Upper lobe of right lung (tissue), 1 donor: ENCODE results near the gene AOAH. TPM values are rescaled to one million over a fixed set of nuclear protein-coding genes. Genes with fewer than 3 reads are reported as not detected.
A peak's percentile ranks its signal among the peaks of the same experiment; 100 is the strongest.

Source experiments
- ATAC-seq: fragments of 200-7000 bp; cut with Tn5 transposase; one replicate; pipeline ENCODE4 v1.9.1; 2020; ENCODE audit warnings: mild to moderate bottlenecking, moderate library complexity
- DNase-seq: peaks from one replicate; pipeline ENCODE4 v3.0.0-alpha.2; 2020
- H3K27ac ChIP-seq: fragments of 200-600 bp; one replicate; pipeline ENCODE4 v1.8.0; 2022
- H3K27me3 ChIP-seq: fragments of 200-600 bp; one replicate; pipeline ENCODE4 v1.8.0; 2022; ENCODE audit warnings: mild to moderate bottlenecking
- H3K36me3 ChIP-seq: fragments of 200-600 bp; one replicate; pipeline ENCODE4 v1.8.0; 2022
- H3K4me1 ChIP-seq: fragments of 200-600 bp; one replicate; pipeline ENCODE4 v1.8.0; 2022
- H3K4me3 ChIP-seq: fragments of 200-600 bp; one replicate; pipeline ENCODE4 v1.8.0; 2022; ENCODE audit warnings: mild to moderate bottlenecking
- H3K9me3 ChIP-seq: fragments of 200-600 bp; one replicate; pipeline ENCODE4 v1.8.0; 2022
- intact Hi-C: fragments of 100-400 bp; cut with DNase I; formaldehyde crosslinking; loops from one replicate; pipeline ENCODE4 v1.11.0; 2022
- total RNA-seq: library from RNA; stranded (reverse); fragmentation: NEBNext Ultra II Directional; extraction: Animal tissue kit (Norgen Biotek cat#: 25700); gene quantifications from one replicate; pipeline ENCODE4 v1.2.1, GENCODE V29; 2021
- TF ChIP-seq, protein P1 (sequence below): fragments of 200-600 bp; IDR thresholded peaks from one replicate; pipeline ENCODE4 v1.8.0; 2022; ENCODE audit warnings: antibody characterized with exemption
- donor health status: DM: no; HTN: yes; CAD: no; lungs with severe emphysema.

Gene AOAH
- total RNA-seq, 1 donor from 2014 or later: 20.8 TPM

DNA sequence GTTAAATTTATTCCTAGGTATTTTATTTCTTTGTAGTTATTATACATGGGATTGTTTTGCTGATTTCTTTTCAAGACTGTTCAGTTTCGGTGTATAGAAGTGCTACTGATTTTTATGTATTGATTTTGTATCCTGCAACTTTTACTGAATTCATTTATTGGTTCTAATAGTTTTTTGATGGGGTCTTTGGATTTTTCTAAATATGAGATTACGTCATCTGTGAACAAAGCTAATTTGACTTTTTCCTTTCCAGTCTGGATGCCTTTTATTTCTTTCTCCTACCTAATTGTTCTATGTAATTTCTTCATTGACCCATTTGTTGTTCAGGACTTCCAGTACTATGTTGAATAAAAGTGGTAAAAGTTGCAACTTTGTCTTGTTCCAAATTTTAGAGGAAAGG, 5.8 kb upstream of the AOAH start:
- Histone ChIP-seq H3K9me3 (no peaks in the 10 kb centered on the region), H3K27me3 (no peaks in the 10 kb centered on the region), H3K4me3 (no peak overlapping the region), H3K36me3 (no peaks in the 10 kb centered on the region), H3K4me1 (no peaks in the 10 kb centered on the region), H3K27ac (no peak overlapping the region)
- TF ChIP-seq, protein P1, sequence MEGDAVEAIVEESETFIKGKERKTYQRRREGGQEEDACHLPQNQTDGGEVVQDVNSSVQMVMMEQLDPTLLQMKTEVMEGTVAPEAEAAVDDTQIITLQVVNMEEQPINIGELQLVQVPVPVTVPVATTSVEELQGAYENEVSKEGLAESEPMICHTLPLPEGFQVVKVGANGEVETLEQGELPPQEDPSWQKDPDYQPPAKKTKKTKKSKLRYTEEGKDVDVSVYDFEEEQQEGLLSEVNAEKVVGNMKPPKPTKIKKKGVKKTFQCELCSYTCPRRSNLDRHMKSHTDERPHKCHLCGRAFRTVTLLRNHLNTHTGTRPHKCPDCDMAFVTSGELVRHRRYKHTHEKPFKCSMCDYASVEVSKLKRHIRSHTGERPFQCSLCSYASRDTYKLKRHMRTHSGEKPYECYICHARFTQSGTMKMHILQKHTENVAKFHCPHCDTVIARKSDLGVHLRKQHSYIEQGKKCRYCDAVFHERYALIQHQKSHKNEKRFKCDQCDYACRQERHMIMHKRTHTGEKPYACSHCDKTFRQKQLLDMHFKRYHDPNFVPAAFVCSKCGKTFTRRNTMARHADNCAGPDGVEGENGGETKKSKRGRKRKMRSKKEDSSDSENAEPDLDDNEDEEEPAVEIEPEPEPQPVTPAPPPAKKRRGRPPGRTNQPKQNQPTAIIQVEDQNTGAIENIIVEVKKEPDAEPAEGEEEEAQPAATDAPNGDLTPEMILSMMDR: no peak
- intact Hi-C loops: no loop called here
- ATAC-seq (no peak), DNase-seq (no peak)

GRCh38 chr7:36728143-36728542, 3.8 kb upstream of the AOAH start:
- H3K36me3 ChIP-seq: no peaks in the 10 kb centered on the region
- H3K4me1 ChIP-seq: no peaks in the 10 kb centered on the region
- no peaks in the 10 kb centered on the region for H3K9me3 ChIP-seq
- H3K27ac ChIP-seq: no peak overlapping the region
- no peak overlapping the region for H3K4me3 ChIP-seq
- DNase-seq: no peak
- no peaks in the 10 kb centered on the region for H3K27me3 ChIP-seq
- TF ChIP-seq, protein P1: no peak
- ATAC-seq: no peak
- intact Hi-C loops: no loop called here

DNA sequence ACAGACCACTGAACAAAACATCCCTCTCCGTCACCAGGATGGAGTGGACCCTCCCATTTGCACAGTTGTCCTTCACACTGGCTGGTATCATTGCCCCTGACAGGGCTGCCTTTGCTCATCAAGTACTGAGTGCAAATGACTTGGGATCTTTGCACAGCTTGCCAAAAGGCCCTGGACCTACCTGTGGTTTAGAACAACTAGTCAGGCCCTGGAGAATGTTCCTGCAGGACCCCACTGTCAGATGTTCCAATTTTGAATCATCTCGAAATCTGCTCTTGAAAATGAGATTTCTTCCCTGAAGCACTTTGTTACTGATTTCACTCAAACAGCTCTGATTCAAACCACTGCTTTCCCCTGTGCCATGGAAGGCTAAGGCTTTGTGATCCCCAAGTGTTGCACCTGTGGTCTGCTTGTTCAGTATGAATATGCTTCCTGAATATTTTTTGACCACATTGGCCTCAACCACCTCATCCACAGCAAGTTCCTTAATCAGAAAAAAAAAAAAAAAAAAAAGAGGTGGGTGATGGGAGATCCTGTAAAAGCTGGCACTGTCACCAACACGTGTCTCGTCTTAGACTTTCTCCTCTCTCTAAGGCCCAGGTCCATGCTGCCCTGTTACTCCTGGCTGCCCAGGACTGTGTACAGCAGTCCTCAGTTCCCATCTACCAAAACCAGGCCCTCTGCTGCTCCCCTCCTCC, 2.7 kb upstream of the AOAH start:
- intact Hi-C loops: no loop called here
- no peaks in the 10 kb centered on the region for H3K36me3 ChIP-seq
- no peak overlapping the region for H3K4me3 ChIP-seq
- no peaks in the 10 kb centered on the region for H3K4me1 ChIP-seq
- TF ChIP-seq, protein P1: no peak
- ATAC-seq (peak; percentile 37), DNase-seq (no peak)
- H3K27ac ChIP-seq: no peak overlapping the region
- H3K9me3 ChIP-seq: no peaks in the 10 kb centered on the region
- H3K27me3 ChIP-seq: no peaks in the 10 kb centered on the region

DNA sequence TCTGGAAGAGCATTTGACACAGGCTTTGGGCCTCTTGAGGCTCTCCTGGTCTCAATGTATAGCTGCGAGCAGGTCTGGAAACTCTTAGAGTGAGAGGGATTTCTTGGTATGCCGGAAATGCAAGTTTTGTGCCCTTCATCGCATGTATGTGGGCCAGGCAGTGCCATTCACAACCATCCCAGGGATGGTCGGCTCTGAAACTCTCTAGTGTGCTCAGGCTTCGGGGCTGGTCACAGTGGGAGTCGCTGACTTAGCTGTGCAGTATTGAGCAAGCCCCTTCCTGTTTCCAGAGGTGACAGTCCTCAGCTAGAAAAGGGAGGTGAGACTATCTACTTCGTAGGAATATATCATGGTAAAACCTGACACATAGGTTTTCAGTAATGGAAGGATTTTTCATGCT, 2.0 kb upstream of the AOAH start:
- Histone ChIP-seq H3K36me3 (no peaks in the 10 kb centered on the region), H3K4me3 (no peak overlapping the region), H3K27me3 (no peaks in the 10 kb centered on the region), H3K27ac (peak overlapping the region; percentile 6), H3K4me1 (no peaks in the 10 kb centered on the region), H3K9me3 (no peaks in the 10 kb centered on the region)
- intact Hi-C loops: no loop called here
- DNase-seq: no peak
- TF ChIP-seq, protein P1: no peak
- ATAC-seq: peak; percentile 51

DNA sequence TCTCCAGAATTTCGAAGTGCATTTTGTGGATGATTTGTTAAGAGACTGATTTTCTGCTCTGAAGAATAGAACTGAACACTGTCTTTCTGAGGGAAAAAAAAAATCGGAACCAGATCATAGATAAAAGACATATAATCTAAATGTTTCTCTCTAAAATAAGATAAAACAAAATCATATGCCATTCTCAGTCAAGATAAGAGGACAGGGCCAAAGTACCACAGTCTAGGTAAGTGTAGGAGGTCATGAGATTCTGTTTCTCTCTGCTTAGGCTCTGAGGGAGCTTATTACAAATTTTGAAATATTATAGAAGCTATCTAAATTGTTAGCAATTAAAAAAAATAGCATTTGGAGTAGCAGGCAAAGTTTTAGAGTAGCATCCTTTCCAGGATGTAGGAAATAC, 702 bp upstream of the AOAH start:
- no peak overlapping the region for H3K27ac ChIP-seq
- ATAC-seq: no peak
- TF ChIP-seq, protein P1: no peak
- intact Hi-C loops: no loop called here
- no peaks in the 10 kb centered on the region for H3K9me3 ChIP-seq
- no peak for DNase-seq
- H3K27me3 ChIP-seq: no peaks in the 10 kb centered on the region
- no peaks in the 10 kb centered on the region for H3K4me1 ChIP-seq
- no peaks in the 10 kb centered on the region for H3K36me3 ChIP-seq
- H3K4me3 ChIP-seq: no peak overlapping the region

GRCh38 chr7:36723291-36723690, 1.0 kb downstream of the AOAH start:
- Histone ChIP-seq H3K27ac (peak overlapping the region; percentile 26), H3K9me3 (no peaks in the 10 kb centered on the region), H3K4me1 (no peaks in the 10 kb centered on the region), H3K4me3 (peak overlapping the region; percentile 40), H3K36me3 (no peaks in the 10 kb centered on the region), H3K27me3 (no peaks in the 10 kb centered on the region)
- ATAC-seq (no peak), DNase-seq (no peak)
- intact Hi-C loops: no loop called here
- TF ChIP-seq, protein P1: no peak
